Mucosa of descending colon (tissue), 3 donors: ENCODE measurements around the gene EIF5AL1. TPM values are rescaled to one million over a fixed set of nuclear protein-coding genes. Genes with fewer than 3 reads are reported as not detected.
"Not testable (repeated sequence)": the region's sequence is repeated elsewhere in the genome, so short reads cannot be mapped to it uniquely, and the experiment has no call there.

Experiments
- ATAC-seq: fragments of 200-7000 bp; cut with Tn5 transposase; one replicate; pipeline ENCODE4 v1.9.1; 2020; ENCODE audit warnings: mild to moderate bottlenecking, moderate library complexity
- DNase-seq, 3 donors: peaks; one replicate each; pipeline ENCODE4 v3.0.0-alpha.2; 2020
- H3K36me3 ChIP-seq: fragments of 200-600 bp; one replicate; pipeline ENCODE4 v1.8.0; 2021; ENCODE audit warnings: low read depth, mild to moderate bottlenecking
- H3K4me1 ChIP-seq: fragments of 200-600 bp; one replicate; pipeline ENCODE4 v1.8.0; 2021; ENCODE audit warnings: low read depth, mild to moderate bottlenecking
- H3K4me3 ChIP-seq: fragments of 200-600 bp; one replicate; pipeline ENCODE4 v1.8.0; 2021; ENCODE audit warnings: mild to moderate bottlenecking
- H3K9me3 ChIP-seq: fragments of 200-600 bp; one replicate; pipeline ENCODE4 v1.8.0; 2021; ENCODE audit warnings: mild to moderate bottlenecking
- intact Hi-C, 2 donors: fragments of 100-400 bp; cut with DNase I in 1 of 2; cut with micrococcal nuclease in 1 of 2; formaldehyde crosslinking; loops; one replicate each; pipeline versions ENCODE4 v1.11.0 to v1.11.1; 2022; cut with DNase I, micrococcal nuclease
- long read RNA-seq, 2 donors: library from polyadenylated mRNA; unstranded; transcript quantifications; one replicate each; pipeline ENCODE4 v2.0.0, GENCODE V29; 2019 to 2021
- total RNA-seq, 3 donors: library from RNA; stranded (reverse); fragmentation: NEBNext Ultra II Directional in 2 of 3; extraction: Animal tissue kit (Norgen Biotek cat#: 25700) in 2 of 3; gene quantifications; one replicate each; pipeline versions ENCODE4 v1.2.1 to v1.2.4, GENCODE V29; 2021 to 2023
- TF ChIP-seq, protein P1 (sequence below): fragments of 200-600 bp; IDR thresholded peaks from one replicate; pipeline ENCODE4 v1.8.0; 2022; ENCODE audit warnings: antibody characterized with exemption, mild to moderate bottlenecking
- donor health status: DM: no; HTN: no; CAD: no; lungs with moderate emphysema.
- donor health status: DM: no; HTN: no; CAD: no.
- donor health status: DM: no; HTN: yes; CAD: no.

The EIF5AL1 gene
- under 1 TPM; 0.09 to 0.87 (median 0.16) TPM for total RNA-seq
- long read RNA-seq, donor 1, partial matches to known transcripts: 0 of 2 reads
- long read RNA-seq, donor 1, other reads (novel, unspliced or antisense): 0 of 2 reads
- long read RNA-seq, donor 2, partial matches to known transcripts: 0 of 1 reads
- long read RNA-seq, donor 2, other reads (novel, unspliced or antisense): 0 of 1 reads

DNA sequence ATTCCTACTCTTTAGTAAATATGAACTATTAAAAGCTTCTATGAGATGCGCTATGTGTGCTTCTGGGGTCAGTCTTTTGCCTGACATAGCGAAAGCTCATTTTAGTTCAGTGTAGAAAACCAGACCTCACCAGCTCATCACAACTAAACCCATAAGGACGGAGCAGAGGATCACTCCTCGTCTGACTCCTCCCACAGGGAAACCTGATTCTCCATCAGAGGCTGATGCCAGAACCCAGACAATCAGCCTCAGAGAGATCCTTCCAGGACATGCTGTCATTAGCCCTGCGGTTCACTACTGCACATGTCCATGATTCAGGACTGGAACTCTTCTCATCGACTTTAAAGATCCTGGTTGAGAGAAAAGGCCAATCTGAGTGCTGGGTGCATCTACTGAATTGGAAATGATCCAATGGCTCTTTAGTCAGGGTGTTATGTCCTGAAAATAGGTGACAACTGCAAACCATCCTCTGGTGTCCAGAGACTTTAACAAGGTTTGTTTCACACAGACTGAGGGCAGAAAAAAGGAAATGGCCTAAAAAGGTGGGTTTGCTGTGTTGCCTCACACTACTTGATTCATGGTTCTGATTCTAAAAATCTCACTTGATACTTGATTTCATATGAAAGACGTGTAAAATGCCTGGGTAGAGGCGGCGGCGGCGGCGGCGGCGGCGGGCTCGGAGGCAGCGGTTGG, at the start of gene EIF5AL1:
TSS of gene EIF5AL1 (plus strand) at position 643 of the 693 bp plus-strand sequence. CDS start 117 bp downstream, outside the sequence.
- DNase-seq, H3K9me3 ChIP-seq, ATAC-seq, intact Hi-C loops, H3K4me3 ChIP-seq, H3K4me1 ChIP-seq, H3K36me3 ChIP-seq: not testable (repeated sequence)

DNA sequence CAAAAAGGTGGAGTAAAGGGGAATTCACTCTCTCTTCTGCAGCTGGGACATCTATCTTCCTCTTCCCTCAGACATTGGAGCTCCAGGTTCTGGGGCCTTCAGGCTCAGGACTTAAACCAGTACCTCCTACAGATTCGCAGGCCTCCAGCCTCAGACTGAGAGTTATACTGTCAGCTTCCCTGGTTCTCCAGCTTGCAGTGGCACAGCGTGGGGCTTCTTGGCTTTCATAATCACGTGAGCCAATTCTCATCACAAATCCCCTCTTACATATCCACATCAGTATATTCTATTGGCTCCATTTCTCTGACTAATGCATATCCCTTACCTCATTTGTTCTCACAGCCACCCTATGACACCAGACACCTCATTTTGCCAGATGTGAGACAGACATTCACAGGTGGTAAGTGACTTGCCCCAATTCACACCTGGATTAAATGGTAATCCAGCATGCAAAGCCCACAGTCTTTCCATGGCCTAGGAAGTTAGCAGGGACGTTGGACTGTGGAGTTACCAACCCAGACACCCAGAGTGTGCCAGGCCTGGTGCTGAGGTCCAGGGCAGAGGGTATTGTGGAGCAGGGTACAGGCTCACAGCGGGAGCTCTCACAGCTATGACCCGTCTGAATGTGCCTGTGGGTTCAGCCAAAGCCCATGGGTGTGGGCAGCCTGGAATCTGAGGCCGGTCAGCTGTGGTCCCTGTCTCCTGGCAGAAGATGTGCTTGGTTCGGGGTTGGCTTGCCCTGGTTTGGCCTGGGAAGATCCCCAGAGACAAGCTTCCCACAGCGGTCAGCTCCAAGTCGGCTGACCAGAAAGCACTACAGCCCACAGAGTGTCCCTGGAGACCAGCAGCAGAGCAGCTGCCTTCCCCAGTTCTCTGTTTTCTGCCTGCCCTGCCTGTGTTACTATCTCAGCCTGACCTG, 48.5 kb upstream of the EIF5AL1 start:
- no peaks in the 10 kb centered on the region for H3K4me1 ChIP-seq
- no peaks in the 10 kb centered on the region for H3K36me3 ChIP-seq
- no peaks in the 10 kb centered on the region for H3K9me3 ChIP-seq
- H3K4me3 ChIP-seq: no peak overlapping the region
- DNase-seq (peak in 1 of 3 donors; percentile 57), ATAC-seq (peak; percentile 21)
- intact Hi-C loops: loop anchor here in 1 of 2 donors (10.0 kb wide), 1 partner anchor 89 kb away; no protein-coding TSS in a partner anchor
- TF ChIP-seq, protein P1, sequence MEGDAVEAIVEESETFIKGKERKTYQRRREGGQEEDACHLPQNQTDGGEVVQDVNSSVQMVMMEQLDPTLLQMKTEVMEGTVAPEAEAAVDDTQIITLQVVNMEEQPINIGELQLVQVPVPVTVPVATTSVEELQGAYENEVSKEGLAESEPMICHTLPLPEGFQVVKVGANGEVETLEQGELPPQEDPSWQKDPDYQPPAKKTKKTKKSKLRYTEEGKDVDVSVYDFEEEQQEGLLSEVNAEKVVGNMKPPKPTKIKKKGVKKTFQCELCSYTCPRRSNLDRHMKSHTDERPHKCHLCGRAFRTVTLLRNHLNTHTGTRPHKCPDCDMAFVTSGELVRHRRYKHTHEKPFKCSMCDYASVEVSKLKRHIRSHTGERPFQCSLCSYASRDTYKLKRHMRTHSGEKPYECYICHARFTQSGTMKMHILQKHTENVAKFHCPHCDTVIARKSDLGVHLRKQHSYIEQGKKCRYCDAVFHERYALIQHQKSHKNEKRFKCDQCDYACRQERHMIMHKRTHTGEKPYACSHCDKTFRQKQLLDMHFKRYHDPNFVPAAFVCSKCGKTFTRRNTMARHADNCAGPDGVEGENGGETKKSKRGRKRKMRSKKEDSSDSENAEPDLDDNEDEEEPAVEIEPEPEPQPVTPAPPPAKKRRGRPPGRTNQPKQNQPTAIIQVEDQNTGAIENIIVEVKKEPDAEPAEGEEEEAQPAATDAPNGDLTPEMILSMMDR: no peak

DNA sequence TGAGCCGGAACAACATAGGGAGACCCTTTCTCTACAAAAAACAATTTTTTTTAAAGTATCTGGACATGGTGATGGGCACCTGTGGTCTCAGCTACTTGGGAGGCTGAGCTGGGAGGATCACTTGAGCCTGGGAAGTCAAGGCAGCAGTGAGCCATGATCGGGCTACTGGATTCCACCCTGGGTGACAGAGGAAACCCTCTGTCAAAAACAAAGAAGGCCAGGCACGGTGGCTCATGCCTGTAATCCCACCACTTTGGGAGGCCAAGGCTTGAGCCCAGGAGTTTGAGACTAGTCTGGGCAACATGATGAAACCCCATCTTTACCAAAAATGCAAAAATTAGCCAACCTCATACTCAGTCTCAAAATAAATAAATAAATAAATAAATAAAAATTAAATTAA, 47.0 kb upstream of the EIF5AL1 start:
- Histone ChIP-seq H3K4me1 (peaks cover 3% of the 10 kb centered on the region), H3K9me3 (no peaks in the 10 kb centered on the region), H3K4me3 (no peak overlapping the region), H3K36me3 (no peaks in the 10 kb centered on the region)
- intact Hi-C loops: loop anchor here (5.0 to 10.0 kb wide), 2 partner anchors 88 to 91 kb away; no protein-coding TSS in a partner anchor
- TF ChIP-seq, protein P1: no peak
- ATAC-seq: no peak
- DNase-seq: no peak

DNA sequence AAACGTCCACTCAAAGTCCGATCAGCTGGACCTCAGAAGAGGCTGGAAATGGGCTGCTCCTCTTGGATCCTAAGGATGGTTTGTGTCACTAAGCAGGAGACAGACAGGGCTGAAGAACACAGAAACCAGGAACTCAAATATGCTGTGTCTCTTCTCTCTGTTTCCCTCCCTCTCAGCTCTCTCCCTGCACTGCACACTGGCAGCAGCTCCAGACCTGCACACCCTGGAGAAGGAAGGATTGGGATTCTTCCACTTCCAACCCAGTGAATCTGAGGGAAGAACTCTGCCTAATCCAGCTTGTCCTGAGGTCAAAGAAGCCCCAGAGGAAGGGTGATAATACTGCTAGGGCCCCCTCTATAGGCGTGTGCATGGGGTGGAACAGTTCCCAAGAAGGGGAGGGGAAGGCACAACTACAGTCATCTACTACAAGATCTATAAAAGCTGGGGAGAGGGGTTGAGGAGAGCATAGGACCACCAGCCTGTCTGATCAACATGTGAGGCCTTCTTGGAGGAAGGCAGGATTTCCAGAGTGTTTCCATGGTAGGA, 44.2 kb upstream of the EIF5AL1 start:
- Histone ChIP-seq H3K4me1 (peaks cover 3% of the 10 kb centered on the region), H3K4me3 (no peak overlapping the region), H3K36me3 (no peaks in the 10 kb centered on the region), H3K9me3 (no peaks in the 10 kb centered on the region)
- intact Hi-C loops: loop anchor here (5.0 to 10.0 kb wide), 2 partner anchors 91 to 93 kb away; no protein-coding TSS in a partner anchor
- TF ChIP-seq, protein P1: no peak
- DNase-seq (no peak), ATAC-seq (peak; percentile 7)

DNA sequence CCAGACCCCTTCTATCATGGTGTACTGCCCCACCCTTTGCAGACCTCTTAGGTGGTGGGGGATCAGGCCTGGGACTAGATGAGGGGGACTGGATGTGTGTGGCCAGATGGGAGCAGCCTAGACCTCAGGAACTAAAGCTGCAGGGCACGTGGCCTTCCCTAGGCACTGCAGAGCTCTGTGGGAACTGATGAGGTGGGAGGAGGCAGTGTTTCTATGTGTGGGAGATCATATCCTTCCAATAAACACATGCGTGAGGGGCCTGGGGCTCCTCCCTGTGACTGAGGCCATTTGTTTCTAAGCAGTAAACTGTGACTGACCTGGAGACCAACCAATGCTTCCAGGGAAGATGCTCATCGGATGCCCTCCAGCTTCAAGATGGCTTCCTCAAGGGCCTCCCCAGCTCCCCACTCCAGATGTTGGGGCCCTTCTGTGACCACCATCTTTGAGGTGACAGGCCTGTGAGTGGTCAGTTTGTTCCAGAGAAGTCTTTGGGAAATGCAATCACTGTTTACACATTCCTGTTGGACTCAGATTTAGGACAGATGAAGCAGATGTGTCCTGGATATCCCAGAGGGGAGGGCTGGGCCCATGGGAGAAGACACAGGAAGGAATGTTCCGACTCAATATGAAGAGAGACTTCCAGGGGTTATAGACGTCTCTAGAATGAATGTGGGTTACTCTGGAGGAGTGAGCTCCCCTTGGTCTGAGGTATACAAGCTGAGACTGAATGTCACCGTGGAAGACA, 43.3 kb upstream of the EIF5AL1 start:
- no peak overlapping the region for H3K4me3 ChIP-seq
- peaks cover 3% of the 10 kb centered on the region for H3K4me1 ChIP-seq
- intact Hi-C loops: loop anchor here (5.0 to 10.0 kb wide), 2 partner anchors 92 to 94 kb away; no protein-coding TSS in a partner anchor
- ATAC-seq (no peak), DNase-seq (no peak)
- H3K9me3 ChIP-seq: no peaks in the 10 kb centered on the region
- TF ChIP-seq, protein P1: no peak
- H3K36me3 ChIP-seq: no peaks in the 10 kb centered on the region
